Measurements from ENCODE around the gene SPTB.

The SPTB gene

GRCh38 chr14:64779472-64779871, 100.2 kb downstream of the SPTB start:
- no peak for DNase-seq (ENCODE audit: low read depth in 2 of 2)
- no peak for TF ChIP-seq CTCF (IDR thresholded peaks at IDR 0.05; ENCODE audit: low read depth, low read length)
- no peak overlapping the region for H3K4me3 ChIP-seq (replicated peaks in 1 of 2; ENCODE audit: low read depth in 2 of 2, low read length in 2 of 2)

DNA sequence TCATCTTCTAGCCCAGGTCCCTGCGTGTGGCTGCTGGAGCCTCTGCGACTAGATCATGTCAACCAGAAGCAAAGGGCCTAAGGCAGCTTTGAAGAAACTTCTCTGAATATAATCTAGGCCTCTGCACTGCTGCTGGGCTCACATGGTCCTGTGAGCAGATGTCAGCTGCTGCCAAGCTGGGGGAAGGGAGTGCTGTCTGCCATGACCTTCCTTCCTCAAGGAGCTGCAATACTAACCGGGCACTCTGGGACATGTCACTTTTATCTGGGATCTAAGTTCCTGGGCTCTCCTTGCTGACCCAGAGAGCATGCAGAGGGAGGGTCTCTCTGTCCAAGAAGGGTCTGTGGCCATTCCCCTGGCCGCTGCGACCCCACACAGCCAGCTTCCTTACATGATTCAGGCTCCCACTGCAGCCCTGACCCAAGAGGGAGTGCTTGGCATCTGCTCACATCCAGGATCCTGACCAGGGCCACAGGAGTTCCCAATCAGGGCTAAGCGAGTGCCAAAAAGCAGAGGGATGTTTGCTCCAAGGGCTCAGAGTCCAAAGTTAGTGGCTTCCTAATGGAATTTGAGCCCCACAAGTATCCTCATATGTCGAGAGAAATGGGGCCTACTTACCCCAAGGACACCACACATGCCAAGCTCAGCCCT, 101.5 kb downstream of the SPTB start:
- DNase-seq (ENCODE audit: low read depth in 2 of 2), result peak in 1 of 2 donors; percentile 16
- TF ChIP-seq CTCF (IDR thresholded peaks at IDR 0.05; ENCODE audit: low read depth, low read length), result no peak
- H3K4me3 ChIP-seq (replicated peaks in 1 of 2; ENCODE audit: low read depth in 2 of 2, low read length in 2 of 2), result no peak overlapping the region

DNA sequence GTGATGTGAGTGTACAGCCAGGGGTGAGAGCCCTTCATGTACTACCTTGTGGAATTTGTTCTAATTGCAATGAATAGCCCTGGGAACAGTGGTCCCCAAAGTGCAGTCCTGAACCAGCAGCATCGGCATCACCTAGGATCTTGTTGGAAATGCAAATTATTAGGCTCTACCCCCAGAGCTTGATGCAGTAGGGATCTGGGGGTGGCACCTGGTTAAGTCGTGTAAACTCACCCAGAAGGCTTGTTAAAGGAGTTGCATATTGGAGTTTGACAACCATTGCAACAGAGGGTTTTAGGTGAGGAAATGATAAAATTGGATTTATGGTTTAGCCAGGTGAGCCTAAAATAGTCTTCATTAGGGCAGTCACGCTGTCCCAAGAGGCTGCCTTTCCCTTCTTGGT, 102.2 kb downstream of the SPTB start:
- H3K4me3 ChIP-seq (replicated peaks in 1 of 2; ENCODE audit: low read depth in 2 of 2, low read length in 2 of 2), result no peak overlapping the region
- TF ChIP-seq CTCF (IDR thresholded peaks at IDR 0.05; ENCODE audit: low read depth, low read length), result no peak
- no peak for DNase-seq (ENCODE audit: low read depth in 2 of 2)

DNA sequence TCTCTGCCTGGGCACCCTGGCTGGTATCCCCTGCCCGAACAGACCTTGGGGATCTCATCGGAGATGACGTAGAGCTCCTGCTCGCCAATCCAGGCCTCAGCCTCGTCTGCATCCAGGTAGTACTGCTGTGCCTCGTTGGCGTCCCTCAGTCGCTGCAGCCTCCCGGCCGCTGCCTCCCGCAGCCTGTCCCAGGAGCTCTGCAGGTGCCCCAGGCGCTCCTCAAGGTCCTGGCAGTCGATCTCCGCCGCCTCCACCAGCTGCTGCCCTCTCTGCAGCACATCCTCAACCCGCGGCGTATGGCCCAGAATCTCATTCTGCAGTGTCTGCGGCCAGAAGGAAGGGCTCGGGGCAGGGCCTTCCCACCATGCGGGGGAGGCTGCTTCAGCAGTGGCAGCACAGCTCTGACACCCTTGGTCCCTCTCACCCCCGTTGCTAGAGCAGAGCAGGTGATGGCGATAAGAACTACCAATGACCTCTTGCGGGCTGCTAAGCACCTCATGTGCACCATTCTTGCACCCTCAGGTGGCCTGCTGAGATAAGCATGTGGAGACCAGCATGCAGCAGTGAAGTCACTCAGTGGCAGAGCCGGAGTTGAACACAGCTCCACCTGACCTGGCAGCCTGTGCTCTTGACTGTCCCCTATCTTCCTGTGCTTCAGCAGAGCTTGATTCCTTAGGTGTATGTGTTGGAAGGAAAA, 104.5 kb downstream of the SPTB start:
- TF ChIP-seq CTCF (IDR thresholded peaks at IDR 0.05; ENCODE audit: low read depth, low read length), result no peak
- DNase-seq (ENCODE audit: low read depth in 2 of 2), result no peak
- H3K4me3 ChIP-seq (replicated peaks in 1 of 2; ENCODE audit: low read depth in 2 of 2, low read length in 2 of 2), result no peak overlapping the region

GRCh38 chr14:64774272-64774671, 105.4 kb downstream of the SPTB start:
- no peak overlapping the region for H3K4me3 ChIP-seq (replicated peaks in 1 of 2; ENCODE audit: low read depth in 2 of 2, low read length in 2 of 2)
- no peak for DNase-seq (ENCODE audit: low read depth in 2 of 2)
- TF ChIP-seq CTCF (IDR thresholded peaks at IDR 0.05; ENCODE audit: low read depth, low read length), result no peak

- H3K4me3 ChIP-seq (replicated peaks in 1 of 2; ENCODE audit: low read depth in 2 of 2, low read length in 2 of 2), result no peak overlapping the region
- TF ChIP-seq CTCF (IDR thresholded peaks at IDR 0.05; ENCODE audit: low read depth, low read length), result no peak
- DNase-seq (ENCODE audit: low read depth in 2 of 2), result no peak
Measured at GRCh38 chr14:64773577-64773976, 106.1 kb downstream of the SPTB start.
